Gastroesophageal sphincter (tissue), 4 donors: ENCODE measurements around the gene DDX28. TPM values are rescaled to one million over a fixed set of nuclear protein-coding genes. Genes with fewer than 3 reads are reported as not detected.
"Not testable (repeated sequence)": the region's sequence is repeated elsewhere in the genome, so short reads cannot be mapped to it uniquely, and the experiment has no call there.

Experiments used
- ATAC-seq: fragments of 150-250 bp; one replicate; pipeline ENCODE4 v1.9.1; 2016; ENCODE audit warnings: mild to moderate bottlenecking, moderate library complexity
- H3K27ac ChIP-seq, 4 donors: fragments of 200-600 bp; sonication (generic) in 3 of 4; 1 replicate in 3 of 4; 2 replicates in 1 of 4; pipeline ENCODE4 v1.5.1; 2016 to 2019
- H3K27me3 ChIP-seq: fragments of 200-600 bp; sonication (generic); one replicate; pipeline ENCODE4 v1.5.1; 2019
- H3K36me3 ChIP-seq, 2 donors: fragments of 200-600 bp; sonication (generic); one replicate each; pipeline ENCODE4 v1.5.1; 2019; ENCODE audit warnings: control low read depth in 1 of 2
- H3K4me1 ChIP-seq, 3 donors: fragments of 200-600 bp; sonication (generic); 1 replicate in 2 of 3; 2 replicates in 1 of 3; pipeline ENCODE4 v1.5.1; 2016 to 2019; ENCODE audit warnings: control low read depth in 2 of 3
- H3K4me3 ChIP-seq, 2 donors: fragments of 200-600 bp; sonication (generic); one replicate each; pipeline ENCODE4 v1.5.1; 2019; ENCODE audit warnings: mild to moderate bottlenecking in 1 of 2, moderate library complexity in 1 of 2
- H3K9me3 ChIP-seq, 3 donors: fragments of 200-600 bp; sonication (generic); one replicate each; pipeline ENCODE4 v1.5.1; 2017 to 2019; ENCODE audit warnings: control low read depth in 2 of 3
- EP300 ChIP-seq: sonication (generic); formaldehyde crosslinking; IDR thresholded peaks from one replicate; pipeline ENCODE4 v1.6.1; 2017; ENCODE audit warnings: antibody characterized with exemption, mild to moderate bottlenecking
- POLR2A ChIP-seq, 2 donors: fragments of 450-650 bp; IDR thresholded peaks; one replicate each; pipeline ENCODE4 v1.6.1; 2017; ENCODE audit warnings: antibody characterized with exemption in 2 of 2, mild to moderate bottlenecking in 2 of 2, moderate library complexity in 1 of 2
- POLR2AphosphoS5 ChIP-seq: sonication (generic); formaldehyde crosslinking; IDR thresholded peaks from one replicate; pipeline ENCODE4 v1.6.1; 2017; ENCODE audit warnings: antibody characterized with exemption
- WGBS, 2 donors: methylation state at CpG; one replicate each; pipeline ENCODE4 v1.1.5; 2018; ENCODE audit warnings: low coverage in 1 of 2; 5-methylcytosine and 5-hydroxymethylcytosine counted together
- total RNA-seq, 4 donors: library from RNA; depleted of rRNA; stranded (reverse); fragments of >200 nt; gene quantifications; one replicate each; pipeline ENCODE4 v1.1.0, GENCODE V29; 2016
- TF ChIP-seq, protein P1 (sequence below), 4 experiments: fragments of 200-600 bp in 2 of 4; fragments of 450-650 bp in 2 of 4; sonication (generic) in 1 of 4; IDR thresholded peaks; one replicate each; pipeline ENCODE4 v1.5.1; 2017 to 2019; ENCODE audit warnings: antibody characterized with exemption in 4 of 4, mild to moderate bottlenecking in 2 of 4, moderate library complexity in 2 of 4

DDX28 gene
- total RNA-seq, 4 donors from 2014 or later = 6.5 to 10.4 (median 8.0) TPM

DNA sequence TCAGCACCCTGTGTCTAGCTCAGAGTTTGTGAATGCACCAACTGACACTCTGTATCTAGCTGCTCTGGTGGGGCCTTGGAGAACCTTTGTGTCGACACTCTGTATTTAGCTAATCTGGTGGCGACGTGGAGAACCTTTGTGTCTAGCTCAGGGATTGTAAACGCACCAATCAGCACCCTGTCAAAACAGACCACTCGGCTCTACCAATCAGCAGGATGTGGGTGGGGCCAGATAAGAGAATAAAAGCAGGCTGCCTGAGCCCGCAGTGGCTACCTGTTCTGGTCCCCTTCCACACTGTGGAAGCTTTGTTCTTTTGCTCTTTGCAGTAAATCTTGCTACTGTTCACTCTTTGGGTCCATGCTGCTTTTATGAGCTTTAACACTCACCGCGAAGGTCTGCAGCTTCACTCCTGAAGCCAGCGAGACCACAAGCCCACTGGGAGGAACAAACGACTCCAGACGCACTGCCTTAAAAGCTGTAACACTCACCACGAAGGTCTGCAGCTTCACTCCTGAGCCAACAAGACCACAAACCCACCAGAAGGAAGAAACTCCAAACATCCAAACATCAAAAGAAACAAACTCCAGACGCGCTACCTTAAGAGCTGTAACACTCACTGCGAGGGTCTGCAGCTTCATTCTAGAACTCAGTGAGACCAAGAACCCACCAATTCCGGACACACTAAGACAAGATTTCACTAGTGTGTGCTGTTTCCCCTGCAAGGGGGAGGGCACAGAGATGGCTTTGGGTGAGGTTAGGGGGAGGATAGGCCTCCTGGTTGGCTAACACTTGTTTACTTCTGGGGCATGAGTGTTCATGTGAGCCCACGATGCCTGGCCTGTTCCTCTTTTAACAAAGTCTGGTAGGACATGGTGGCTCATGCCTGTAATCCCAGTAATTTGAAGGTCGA, 24.0 kb downstream of the DDX28 start, which contains the start of gene DPEP2:
DPEP2 (minus strand) TSS at position 706 of the 910 bp plus-strand sequence. CDS start 6,272 bp downstream, outside the sequence.
- not testable (repeated sequence) for H3K9me3 ChIP-seq, H3K4me1 ChIP-seq, H3K27me3 ChIP-seq, H3K36me3 ChIP-seq
- peak in 1 of 2 donors; percentile 25 for TF ChIP-seq POLR2A (IDR thresholded peaks at IDR 0.05)
- Histone ChIP-seq H3K4me3 (peak within 1 kb of the TSS in 1 of 2 donors; percentile 16), H3K27ac (peak within 1 kb of the TSS in 3 of 4 donors; percentile 8 to 47 (median 14))
- WGBS, 2 donors = 76 to 82% methylated on average over 11 to 12 of the region's 18 CpGs
- ATAC-seq = peak; percentile 66

DNA sequence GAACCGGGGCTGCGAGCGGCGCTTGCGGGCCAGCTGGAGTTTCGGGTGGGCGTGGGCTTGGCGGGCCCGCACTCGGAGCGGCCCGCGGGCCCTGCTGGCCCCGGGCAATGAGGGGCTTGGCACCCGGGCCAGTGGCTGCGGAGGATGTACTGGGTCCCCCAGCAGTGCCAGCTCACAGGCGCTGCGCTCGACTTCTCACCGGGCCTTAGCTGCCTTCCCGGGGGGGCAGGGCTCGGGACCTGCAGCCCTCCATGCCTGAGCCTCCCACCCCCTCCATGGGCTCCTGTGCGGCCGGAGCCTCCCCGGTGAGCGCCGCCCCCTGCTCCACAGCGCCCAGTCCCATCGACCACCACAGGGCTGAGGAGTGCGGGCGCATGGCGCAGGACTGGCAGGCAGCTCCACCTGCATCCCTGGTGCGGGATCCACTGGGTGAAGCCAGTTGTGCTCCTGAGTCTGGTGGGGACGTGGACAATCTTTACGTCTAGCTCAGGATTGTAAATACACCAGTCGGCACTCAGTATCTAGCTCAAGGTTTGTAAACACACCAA, 24.7 kb downstream of the DDX28 start:
- H3K27ac ChIP-seq, H3K9me3 ChIP-seq, H3K4me3 ChIP-seq, H3K27me3 ChIP-seq, ATAC-seq, H3K36me3 ChIP-seq: not testable (repeated sequence)
- H3K4me1 ChIP-seq = peaks cover 0 to 15% (median 6%) of the 10 kb centered on the region in 3 donors
- 100% methylated on average over 6 of the region's 36 CpGs; no CpG with 5 or more reads in 1 of the 2 donors for WGBS, 2 donors

DNA sequence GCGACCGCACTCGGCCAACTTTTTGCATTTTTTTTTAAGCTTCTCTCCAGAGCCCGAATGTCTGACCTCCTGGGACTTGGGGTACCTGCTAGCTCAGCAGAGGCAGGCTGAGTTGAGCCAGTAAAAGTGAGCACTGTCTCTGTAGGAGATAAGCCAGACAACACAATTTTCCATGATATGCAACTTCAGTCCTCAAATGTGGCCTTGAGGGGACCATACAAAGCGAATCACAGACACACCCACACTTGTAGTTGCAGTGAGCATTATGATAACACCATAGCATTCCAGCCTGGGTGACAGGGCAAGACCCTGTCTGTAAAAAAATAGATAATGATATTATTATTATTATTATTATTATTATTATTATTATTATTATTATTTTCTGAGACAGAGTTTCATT, 26.4 kb downstream of the DDX28 start:
- Histone ChIP-seq H3K4me1 (peaks cover 0 to 25% (median 10%) of the 10 kb centered on the region in 3 donors), H3K9me3 (no peaks in the 10 kb centered on the region), H3K27ac (no peak overlapping the region), H3K36me3 (no peaks in the 10 kb centered on the region), H3K4me3 (no peak overlapping the region), H3K27me3 (no peaks in the 10 kb centered on the region)
- ATAC-seq = no peak
- WGBS, 2 donors = 89 to 93% methylated on average over 4 of the region's 5 CpGs
- TF ChIP-seq EP300 (no peak), POLR2A (IDR thresholded peaks at IDR 0.05) (no peak), POLR2AphosphoS5 (no peak)
- TF ChIP-seq, protein P1, sequence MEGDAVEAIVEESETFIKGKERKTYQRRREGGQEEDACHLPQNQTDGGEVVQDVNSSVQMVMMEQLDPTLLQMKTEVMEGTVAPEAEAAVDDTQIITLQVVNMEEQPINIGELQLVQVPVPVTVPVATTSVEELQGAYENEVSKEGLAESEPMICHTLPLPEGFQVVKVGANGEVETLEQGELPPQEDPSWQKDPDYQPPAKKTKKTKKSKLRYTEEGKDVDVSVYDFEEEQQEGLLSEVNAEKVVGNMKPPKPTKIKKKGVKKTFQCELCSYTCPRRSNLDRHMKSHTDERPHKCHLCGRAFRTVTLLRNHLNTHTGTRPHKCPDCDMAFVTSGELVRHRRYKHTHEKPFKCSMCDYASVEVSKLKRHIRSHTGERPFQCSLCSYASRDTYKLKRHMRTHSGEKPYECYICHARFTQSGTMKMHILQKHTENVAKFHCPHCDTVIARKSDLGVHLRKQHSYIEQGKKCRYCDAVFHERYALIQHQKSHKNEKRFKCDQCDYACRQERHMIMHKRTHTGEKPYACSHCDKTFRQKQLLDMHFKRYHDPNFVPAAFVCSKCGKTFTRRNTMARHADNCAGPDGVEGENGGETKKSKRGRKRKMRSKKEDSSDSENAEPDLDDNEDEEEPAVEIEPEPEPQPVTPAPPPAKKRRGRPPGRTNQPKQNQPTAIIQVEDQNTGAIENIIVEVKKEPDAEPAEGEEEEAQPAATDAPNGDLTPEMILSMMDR (IDR thresholded peaks at IDR 0.05) = no peak

DNA sequence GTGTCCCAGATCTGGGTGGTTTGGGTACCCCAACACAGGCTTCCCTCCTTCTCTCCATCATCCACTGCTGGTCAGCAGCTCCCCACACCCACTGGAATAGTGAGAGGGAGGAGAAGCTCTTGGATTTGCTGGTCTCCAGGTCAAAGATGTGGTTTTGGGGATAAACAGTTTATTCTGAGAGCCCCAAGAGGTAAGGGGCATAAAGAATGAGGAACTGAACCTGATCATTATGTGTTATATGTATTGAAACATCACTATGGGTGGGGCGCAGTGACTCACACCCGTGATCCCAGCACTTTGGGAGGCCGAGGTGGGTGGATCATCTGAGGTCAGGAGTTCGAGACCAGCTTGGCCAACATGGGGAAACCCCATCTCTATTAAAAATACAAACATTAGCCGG, 27.6 kb downstream of the DDX28 start:
- Histone ChIP-seq H3K4me1 (peaks cover 0 to 25% (median 10%) of the 10 kb centered on the region in 3 donors), H3K27ac (no peak overlapping the region), H3K27me3 (no peaks in the 10 kb centered on the region), H3K4me3 (no peak overlapping the region), H3K36me3 (no peaks in the 10 kb centered on the region), H3K9me3 (no peaks in the 10 kb centered on the region)
- TF ChIP-seq, protein P1 (IDR thresholded peaks at IDR 0.05) = no peak
- TF ChIP-seq EP300 = no peak
- no peak for TF ChIP-seq POLR2A (IDR thresholded peaks at IDR 0.05)
- 81% methylated on average over 5 of the region's 5 CpGs; no CpG with 5 or more reads in 1 of the 2 donors for WGBS, 2 donors
- ATAC-seq = no peak

DNA sequence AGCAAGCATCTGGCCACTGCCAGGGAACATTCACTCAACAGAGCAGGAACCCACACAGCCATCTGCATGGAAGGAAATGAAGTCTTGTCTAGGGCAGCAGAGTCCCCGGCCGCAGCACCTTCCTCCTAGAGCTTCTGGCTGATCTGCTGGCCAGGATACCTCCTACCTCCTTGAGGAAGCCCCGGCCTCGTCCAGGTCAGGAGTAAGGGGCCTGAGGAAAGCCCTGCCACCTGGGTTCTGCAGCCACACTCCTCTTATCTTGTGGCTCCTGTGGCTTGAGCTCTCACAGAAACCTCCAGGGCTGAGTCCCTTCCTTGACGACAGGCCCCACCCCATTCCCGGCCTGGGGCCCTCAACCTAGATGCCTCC, 29.0 kb downstream of the DDX28 start:
- Histone ChIP-seq H3K4me1 (peaks cover 0 to 17% (median 10%) of the 10 kb centered on the region in 3 donors), H3K27ac (peak overlapping the region in 2 of 4 donors; percentile 53 to 78)
- not testable (repeated sequence) for H3K27me3 ChIP-seq, H3K9me3 ChIP-seq, H3K4me3 ChIP-seq, H3K36me3 ChIP-seq, ATAC-seq
- 51% methylated on average over 2 of the region's 6 CpGs; no CpG with 5 or more reads in 1 of the 2 donors for WGBS, 2 donors

DNA sequence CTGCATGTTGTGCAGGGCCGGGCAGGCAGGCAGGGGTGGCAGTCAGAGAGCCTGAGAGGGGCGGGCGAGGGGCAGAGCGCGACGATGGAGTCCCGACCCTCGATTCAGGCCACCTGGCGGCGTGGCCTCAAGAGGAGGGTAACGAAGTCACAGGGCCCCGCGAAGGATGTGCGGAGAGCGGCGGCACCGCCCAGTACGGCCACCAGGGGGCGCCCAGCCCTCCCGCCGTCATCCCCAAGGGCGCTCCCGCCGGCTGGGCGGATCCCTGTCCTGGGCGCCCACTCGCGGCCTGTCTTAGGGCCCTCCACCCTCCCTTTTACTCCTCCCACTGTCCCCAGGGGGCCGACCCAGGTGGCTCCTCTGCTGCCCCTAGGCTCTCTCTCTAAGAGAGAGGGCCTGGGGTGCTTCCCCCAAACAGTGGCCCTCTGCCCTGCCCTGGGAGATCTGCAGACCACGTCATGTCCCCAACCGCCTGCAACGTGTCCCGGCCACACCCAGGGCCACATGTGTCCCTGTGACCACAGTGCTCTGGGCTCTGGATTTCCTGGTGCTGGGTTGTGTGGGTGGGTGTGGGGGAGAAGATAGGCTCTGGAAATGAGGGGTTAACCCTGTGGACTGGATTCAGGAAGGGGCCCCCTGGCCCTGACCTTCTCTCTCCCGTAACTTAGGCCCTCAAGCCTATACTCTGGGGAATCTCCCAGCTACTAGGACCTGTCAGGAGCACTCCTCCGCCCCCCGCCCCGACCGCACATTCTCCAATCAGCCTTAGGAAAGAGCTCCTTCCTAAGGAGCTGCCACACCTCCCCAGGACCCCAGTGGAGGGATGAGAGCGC, 29.6 kb downstream of the DDX28 start:
- Histone ChIP-seq H3K4me1 (peaks cover 0 to 17% (median 10%) of the 10 kb centered on the region in 3 donors), H3K27ac (peak overlapping the region in 3 of 4 donors; percentile 53 to 78 (median 70)), H3K36me3 (no peaks in the 10 kb centered on the region), H3K9me3 (no peaks in the 10 kb centered on the region), H3K4me3 (peak overlapping the region; percentile 4 to 40), H3K27me3 (no peaks in the 10 kb centered on the region)
- ATAC-seq = peak; percentile 89
- WGBS, 2 donors = 0 to 40% methylated on average over 1 to 17 of the region's 39 CpGs
- TF ChIP-seq POLR2AphosphoS5 (no peak), EP300 (no peak), POLR2A (IDR thresholded peaks at IDR 0.05) (peak in 1 of 2 donors; percentile 24)
- TF ChIP-seq, protein P1 (IDR thresholded peaks at IDR 0.05) = peak in 3 of 4 experiments; percentile 96 to 99 (median 98)
